IPS-20b (cell line): ENCODE measurements around the gene MAGEB17.

Source experiments
- H3K27ac ChIP-seq: one replicate; pipeline ENCODE4 v1.5.1; 2013; ENCODE audit warnings: low read length
- H3K27me3 ChIP-seq: 2 replicates; pipeline ENCODE4 v1.6.1; 2013; ENCODE audit warnings: mild to moderate bottlenecking, low read length, inconsistent platforms; ENCODE audit not compliant: insufficient read depth
- H3K36me3 ChIP-seq: 2 replicates; pipeline ENCODE4 v1.6.1; 2013; ENCODE audit warnings: low read depth, mild to moderate bottlenecking, inconsistent platforms, low read length, moderate library complexity; ENCODE audit not compliant: insufficient read depth
- H3K4me1 ChIP-seq: 2 replicates; pipeline ENCODE4 v1.6.1; 2013; ENCODE audit warnings: mild to moderate bottlenecking, control low read depth, inconsistent platforms, low read length, moderate library complexity; ENCODE audit not compliant: insufficient read depth
- H3K4me3 ChIP-seq: 2 replicates; pipeline ENCODE4 v1.5.1; 2013; ENCODE audit warnings: mild to moderate bottlenecking, low read length, inconsistent platforms
- H3K9ac ChIP-seq: 2 replicates; pipeline ENCODE4 v1.6.1; 2013; ENCODE audit warnings: low read depth, mild to moderate bottlenecking, inconsistent platforms, low read length, moderate library complexity
- H3K9me3 ChIP-seq: 2 replicates; pipeline ENCODE4 v1.6.1; 2013; ENCODE audit warnings: mild to moderate bottlenecking, low read depth, low read length, inconsistent platforms; ENCODE audit not compliant: insufficient read depth

Gene MAGEB17

GRCh38 chrX:16212436-16212835, 45.2 kb downstream of the MAGEB17 start:
- Histone ChIP-seq H3K4me1 (peaks cover 16% of the 10 kb centered on the region), H3K27me3 (no peaks in the 10 kb centered on the region), H3K9ac (no peak overlapping the region), H3K9me3 (no peaks in the 10 kb centered on the region), H3K36me3 (no peaks in the 10 kb centered on the region), H3K4me3 (no peak overlapping the region), H3K27ac (no peak overlapping the region)

DNA sequence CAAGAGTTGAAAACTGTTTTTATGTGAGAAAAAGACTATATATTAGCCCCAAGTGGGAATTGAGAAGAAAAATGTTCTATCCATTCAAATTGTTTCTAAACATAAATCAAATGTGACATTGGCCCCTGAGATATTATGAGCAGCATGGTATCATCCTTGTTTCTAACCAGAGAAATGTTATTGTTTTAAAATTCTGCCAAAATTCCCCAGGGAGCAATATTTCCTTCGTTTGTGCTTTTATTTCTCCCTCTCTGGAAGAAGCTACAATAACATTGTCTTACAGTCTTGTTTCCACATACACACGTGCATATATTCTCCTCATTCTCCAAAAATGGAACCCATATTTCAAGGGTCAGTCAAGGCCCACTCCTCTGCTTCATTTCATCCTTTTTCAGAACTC, 46.7 kb downstream of the MAGEB17 start:
- Histone ChIP-seq H3K4me1 (peaks cover 16% of the 10 kb centered on the region), H3K27me3 (no peaks in the 10 kb centered on the region), H3K9ac (no peak overlapping the region), H3K4me3 (no peak overlapping the region), H3K9me3 (no peaks in the 10 kb centered on the region), H3K27ac (no peak overlapping the region), H3K36me3 (no peaks in the 10 kb centered on the region)

GRCh38 chrX:16215660-16216059, 48.4 kb downstream of the MAGEB17 start:
- H3K27ac ChIP-seq, result peak overlapping the region; percentile 36
- no peaks in the 10 kb centered on the region for H3K9me3 ChIP-seq
- no peak overlapping the region for H3K9ac ChIP-seq
- peaks cover 12% of the 10 kb centered on the region; the same call in 1 of the 2 replicates for H3K4me1 ChIP-seq
- H3K36me3 ChIP-seq, result no peaks in the 10 kb centered on the region
- H3K4me3 ChIP-seq, result no peak overlapping the region; the same call in 1 of the 2 replicates
- no peaks in the 10 kb centered on the region for H3K27me3 ChIP-seq
